Measurements from ENCODE around the gene TFF2.

TFF2 gene

DNA sequence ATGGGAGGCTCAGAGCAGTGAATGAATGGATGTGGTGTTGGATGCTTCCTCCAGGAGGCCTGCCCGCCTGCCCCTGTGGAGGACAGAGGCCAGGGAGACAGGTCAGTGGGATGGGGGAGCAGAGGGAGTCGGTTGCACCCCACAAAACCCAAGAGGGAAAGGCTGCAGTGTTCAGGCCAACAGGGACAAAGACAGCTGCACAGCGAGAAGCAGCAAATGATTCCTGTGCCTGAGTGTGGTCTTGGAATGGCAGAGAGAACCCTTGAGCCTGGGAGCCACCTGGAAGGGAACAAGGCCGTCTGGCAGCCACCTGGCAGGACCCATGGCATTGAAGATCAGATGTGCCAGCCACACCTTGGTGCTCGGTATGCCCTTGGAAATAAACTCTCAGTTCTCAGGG lies 43.7 kb downstream of the TFF2 start:
- TF ChIP-seq, protein P1, sequence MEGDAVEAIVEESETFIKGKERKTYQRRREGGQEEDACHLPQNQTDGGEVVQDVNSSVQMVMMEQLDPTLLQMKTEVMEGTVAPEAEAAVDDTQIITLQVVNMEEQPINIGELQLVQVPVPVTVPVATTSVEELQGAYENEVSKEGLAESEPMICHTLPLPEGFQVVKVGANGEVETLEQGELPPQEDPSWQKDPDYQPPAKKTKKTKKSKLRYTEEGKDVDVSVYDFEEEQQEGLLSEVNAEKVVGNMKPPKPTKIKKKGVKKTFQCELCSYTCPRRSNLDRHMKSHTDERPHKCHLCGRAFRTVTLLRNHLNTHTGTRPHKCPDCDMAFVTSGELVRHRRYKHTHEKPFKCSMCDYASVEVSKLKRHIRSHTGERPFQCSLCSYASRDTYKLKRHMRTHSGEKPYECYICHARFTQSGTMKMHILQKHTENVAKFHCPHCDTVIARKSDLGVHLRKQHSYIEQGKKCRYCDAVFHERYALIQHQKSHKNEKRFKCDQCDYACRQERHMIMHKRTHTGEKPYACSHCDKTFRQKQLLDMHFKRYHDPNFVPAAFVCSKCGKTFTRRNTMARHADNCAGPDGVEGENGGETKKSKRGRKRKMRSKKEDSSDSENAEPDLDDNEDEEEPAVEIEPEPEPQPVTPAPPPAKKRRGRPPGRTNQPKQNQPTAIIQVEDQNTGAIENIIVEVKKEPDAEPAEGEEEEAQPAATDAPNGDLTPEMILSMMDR (IDR thresholded peaks at IDR 0.05; ENCODE audit: control insufficient read depth, extremely low read depth, insufficient read depth): no peak
- H3K4me3 ChIP-seq (ENCODE audit: low read depth, low read length): no peak overlapping the region
- DNase-seq (ENCODE audit: low read depth): no peak

DNA sequence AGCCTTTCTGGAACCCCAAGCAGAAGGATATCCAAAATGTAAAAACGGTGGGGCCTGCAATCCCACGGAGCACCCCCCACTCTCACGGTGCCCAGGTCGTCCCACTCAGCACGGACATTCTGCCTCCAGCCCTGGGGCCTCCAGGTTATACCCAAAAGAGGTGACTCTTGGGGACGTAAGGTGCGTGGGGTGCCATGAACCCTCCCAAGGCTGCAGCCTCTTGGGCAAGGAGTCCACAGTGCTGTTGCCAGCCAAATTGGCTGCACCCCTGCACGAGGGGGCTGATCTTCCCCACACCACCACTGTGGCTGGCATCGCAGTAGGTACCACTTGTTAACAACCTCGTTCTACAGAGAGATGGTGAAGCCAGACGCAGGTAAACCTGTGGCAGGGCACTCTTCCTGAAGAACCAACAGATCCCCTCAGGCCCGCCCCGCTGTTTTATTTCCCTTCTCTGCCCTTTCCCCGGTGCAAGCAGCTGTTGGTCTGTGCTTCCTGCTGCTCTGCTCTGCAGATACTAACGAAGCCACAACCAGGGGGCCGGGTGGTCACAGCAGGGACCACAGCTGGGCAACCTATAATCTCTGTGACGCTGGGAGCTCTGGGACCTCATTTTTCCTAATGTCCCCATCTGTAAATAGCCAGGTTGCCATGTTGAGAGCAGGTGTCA lies 44.3 kb downstream of the TFF2 start:
- no peak for DNase-seq (ENCODE audit: low read depth)
- H3K4me3 ChIP-seq (ENCODE audit: low read depth, low read length): no peak overlapping the region
- TF ChIP-seq, protein P1 (IDR thresholded peaks at IDR 0.05; ENCODE audit: control insufficient read depth, extremely low read depth, insufficient read depth): no peak

DNA sequence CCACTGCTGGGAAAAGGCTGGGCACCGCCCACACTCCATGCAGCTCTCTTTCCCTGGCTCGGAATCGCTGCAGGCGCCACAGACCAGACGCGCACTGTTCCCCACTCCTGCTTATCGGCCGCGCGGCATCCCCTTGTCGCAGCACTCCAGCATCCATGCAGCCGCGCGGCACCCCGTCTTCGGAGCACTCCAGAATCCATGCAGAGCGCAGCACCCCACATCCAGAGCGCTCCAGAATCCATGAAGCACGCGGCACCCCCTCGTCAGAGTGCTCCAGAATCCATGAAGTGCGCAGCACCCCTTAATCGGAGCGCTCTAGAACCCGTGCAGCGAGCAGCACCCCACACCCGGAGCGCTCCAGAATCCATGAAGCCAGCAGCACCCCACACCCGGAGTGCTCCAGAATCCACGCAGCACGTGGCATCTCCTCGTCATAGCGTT lies 45.1 kb downstream of the TFF2 start:
- TF ChIP-seq, protein P1 (IDR thresholded peaks at IDR 0.05; ENCODE audit: control insufficient read depth, extremely low read depth, insufficient read depth): no peak
- no peak for DNase-seq (ENCODE audit: low read depth)
- no peak overlapping the region for H3K4me3 ChIP-seq (ENCODE audit: low read depth, low read length)

DNA sequence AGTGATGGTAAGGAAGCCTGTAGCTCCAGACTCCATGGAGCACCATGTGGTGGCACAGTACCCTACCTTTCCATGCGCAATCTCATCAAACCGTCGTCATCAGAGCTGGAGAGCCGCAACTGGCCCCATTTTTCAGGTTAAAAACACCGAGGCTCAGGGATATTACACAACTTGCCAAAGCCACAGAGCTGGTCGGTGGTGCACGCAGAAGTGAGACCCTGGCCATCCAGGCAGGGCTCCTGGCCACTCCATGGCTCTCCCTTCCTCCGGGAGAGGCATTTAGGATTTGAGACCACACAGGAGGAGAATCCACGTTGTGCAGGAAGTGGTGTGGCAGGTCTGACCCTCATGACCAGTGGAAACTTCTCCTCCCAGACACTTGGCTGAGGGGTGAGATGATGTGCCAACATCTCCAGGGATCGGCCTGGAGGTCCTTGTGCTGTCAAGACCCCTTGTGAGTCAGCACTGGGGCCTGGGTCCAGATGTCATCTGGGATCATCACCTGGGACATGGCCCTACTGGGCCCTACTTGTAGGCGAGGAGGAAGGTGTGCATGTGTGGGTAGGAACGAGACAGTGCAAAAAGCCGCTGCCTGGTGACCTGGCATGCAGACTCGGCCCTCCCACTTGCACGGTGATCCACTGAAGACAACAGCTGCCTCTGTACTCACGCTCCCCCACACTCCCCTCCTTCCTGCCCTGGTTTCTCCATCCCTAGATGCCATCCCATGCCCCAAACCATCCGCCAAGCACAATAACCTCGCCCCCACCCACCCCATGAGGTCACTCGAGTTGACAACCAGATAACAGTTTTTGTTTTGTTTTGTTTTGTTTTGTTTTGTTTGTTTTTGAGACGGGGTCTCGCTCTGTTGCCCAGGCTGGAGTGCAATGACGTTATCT lies 46.0 kb downstream of the TFF2 start:
- H3K4me3 ChIP-seq (ENCODE audit: low read depth, low read length): no peak overlapping the region
- DNase-seq (ENCODE audit: low read depth): no peak
- TF ChIP-seq, protein P1 (IDR thresholded peaks at IDR 0.05; ENCODE audit: control insufficient read depth, extremely low read depth, insufficient read depth): no peak

DNA sequence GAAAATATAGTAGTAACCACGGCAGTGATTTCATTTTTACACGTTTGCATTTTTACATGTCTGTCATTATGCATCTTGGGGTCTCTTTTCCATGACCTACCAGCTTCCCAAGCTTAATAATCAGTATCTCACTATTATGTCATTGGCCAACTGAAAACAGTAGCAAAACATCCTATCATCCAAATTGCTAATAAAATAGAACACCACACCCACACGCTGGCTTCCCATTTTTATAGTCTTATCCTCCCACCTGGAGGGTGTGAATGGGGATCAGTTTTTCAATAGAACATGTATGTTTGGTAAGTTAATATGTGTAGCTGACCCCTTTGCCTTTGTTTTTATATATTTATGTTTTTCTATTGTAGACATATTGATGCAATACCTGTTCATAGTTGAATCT lies 47.4 kb downstream of the TFF2 start:
- no peak for DNase-seq (ENCODE audit: low read depth)

DNA sequence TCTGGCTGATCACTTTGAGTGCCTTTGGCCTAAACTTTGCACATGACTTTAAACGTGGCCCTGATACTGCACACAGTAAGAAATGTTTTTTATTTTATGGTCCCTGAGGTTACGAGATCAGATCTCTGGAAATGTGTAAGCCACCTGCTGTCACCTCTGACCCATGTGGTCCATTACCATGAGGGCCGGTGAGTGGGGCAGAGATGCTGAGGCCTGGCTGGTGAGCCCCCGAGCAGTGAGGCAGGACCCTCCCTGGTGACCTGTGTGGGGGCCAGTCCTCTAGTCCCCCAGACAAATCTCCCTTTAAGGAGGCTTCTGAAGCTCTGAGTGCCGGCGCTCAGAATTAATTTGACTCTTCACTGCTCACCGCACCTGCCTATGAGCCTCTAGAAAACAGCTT lies 48.0 kb downstream of the TFF2 start:
- DNase-seq (ENCODE audit: low read depth): no peak
- no peak overlapping the region for H3K4me3 ChIP-seq (ENCODE audit: low read depth, low read length)
- TF ChIP-seq, protein P1 (IDR thresholded peaks at IDR 0.05; ENCODE audit: control insufficient read depth, extremely low read depth, insufficient read depth): no peak

More for the DNA sequence above, 47.4 kb downstream of the TFF2 start:
- TF ChIP-seq, protein P1 (IDR thresholded peaks at IDR 0.05; ENCODE audit: control insufficient read depth, extremely low read depth, insufficient read depth): no peak
- H3K4me3 ChIP-seq (ENCODE audit: low read depth, low read length): no peak overlapping the region
